Esophagus squamous epithelium (tissue), 5 donors: ENCODE results near the gene RAB27B. TPM values are rescaled to one million over a fixed set of nuclear protein-coding genes. Genes with fewer than 3 reads are reported as not detected.
A peak's percentile ranks its signal among the peaks of the same experiment; 100 is the strongest.

Experiments used
- DNase-seq: peaks from one replicate; lab custom pipeline; 2025; lab: John Stamatoyannopoulos, UW
- H3K27ac ChIP-seq, 4 donors: fragments of 200-600 bp; sonication (generic); one replicate each; pipeline ENCODE4 v1.5.1; 2016 to 2019; ENCODE audit warnings: mild to moderate bottlenecking in 1 of 4
- H3K27me3 ChIP-seq, 4 donors: fragments of 200-600 bp; sonication (generic); 1 replicate in 3 of 4; 2 replicates in 1 of 4; pipeline versions ENCODE4 v1.5.1 to v1.6.0; 2017 to 2021; ENCODE audit warnings: antibody characterized with exemption in 1 of 4
- H3K36me3 ChIP-seq, 3 donors: fragments of 200-600 bp; sonication (generic); one replicate each; pipeline ENCODE4 v1.5.1; 2016 to 2019
- H3K4me1 ChIP-seq, 3 donors: fragments of 200-600 bp; sonication (generic); one replicate each; pipeline ENCODE4 v1.5.1; 2017 to 2019
- H3K4me3 ChIP-seq, 4 donors: fragments of 200-600 bp; sonication (generic); 1 replicate in 3 of 4; 2 replicates in 1 of 4; pipeline ENCODE4 v1.5.1; 2016 to 2019; ENCODE audit warnings: mild to moderate bottlenecking in 2 of 4, moderate library complexity in 1 of 4
- H3K9me3 ChIP-seq, 3 donors: fragments of 200-600 bp; sonication (generic); one replicate each; pipeline ENCODE4 v1.5.1; 2016 to 2019
- CTCF ChIP-seq, 6 experiments: fragments of 450-650 bp in 4 of 6; fragments of 200-600 bp in 2 of 6; sonication (generic) in 2 of 6; IDR thresholded peaks; one replicate each; pipeline ENCODE4 v1.5.1; 2016 to 2019; ENCODE audit warnings: antibody characterized with exemption in 6 of 6, mild to moderate bottlenecking in 4 of 6, moderate library complexity in 4 of 6
- POLR2A ChIP-seq, 4 donors: fragments of 450-650 bp; IDR thresholded peaks; one replicate each; pipeline ENCODE4 v1.6.1; 2017; ENCODE audit warnings: antibody characterized with exemption in 4 of 4, mild to moderate bottlenecking in 4 of 4, moderate library complexity in 3 of 4
- WGBS, 2 donors: methylation state at CpG; one replicate each; pipeline ENCODE4 v1.1.5; 2018; 5-methylcytosine and 5-hydroxymethylcytosine counted together
- intact Hi-C: fragments of 100-400 bp; cut with DNase I; formaldehyde crosslinking; loops from one replicate; pipeline ENCODE4 v1.15.0; 2022
- total RNA-seq, 4 donors: library from RNA; depleted of rRNA; stranded (reverse); fragments of >200 nt; gene quantifications; one replicate each; pipeline ENCODE4 v1.1.0, GENCODE V29; 2016
- donor health status: DM: yes; HTN: yes; CAD: no.

RAB27B gene
- 10 to 100 TPM; 17.5 to 35.9 (median 32.1) TPM for total RNA-seq

- WGBS, 2 donors = 0 to 2% methylated on average over 6 to 9 of the region's 35 CpGs
- intact Hi-C loops = no loop called here
- TF ChIP-seq CTCF (IDR thresholded peaks at IDR 0.05) (no peak), POLR2A (IDR thresholded peaks at IDR 0.05) (peak in 3 of 4 donors; percentile 57 to 75 (median 74))
- Histone ChIP-seq H3K27ac (peak within 1 kb of the TSS; percentile 77 to 89 (median 86)), H3K4me3 (peak within 1 kb of the TSS; percentile 52 to 65 (median 56)), H3K36me3 (no peaks in the 10 kb centered on the region), H3K4me1 (peaks cover 0 to 43% (median 0%) of the 10 kb centered on the region in 3 donors), H3K27me3 (no peaks in the 10 kb centered on the region), H3K9me3 (peaks cover 0 to 7% (median 0%) of the 10 kb centered on the region in 3 donors)
- peak; percentile 11 for DNase-seq
Observed at GRCh38 chr18:54828281-54828881, at the start of gene RAB27B. RAB27B (plus strand) TSS chr18:54828477; CDS start chr18:54877586, 49,109 bp downstream.

- Histone ChIP-seq H3K4me3 (no peak overlapping the region), H3K9me3 (no peaks in the 10 kb centered on the region), H3K27me3 (no peaks in the 10 kb centered on the region), H3K27ac (no peak overlapping the region), H3K36me3 (no peaks in the 10 kb centered on the region), H3K4me1 (peaks cover 4 to 24% (median 7%) of the 10 kb centered on the region in 3 donors)
- TF ChIP-seq POLR2A (IDR thresholded peaks at IDR 0.05) = no peak
- TF ChIP-seq CTCF (IDR thresholded peaks at IDR 0.05) = no peak
- no peak for DNase-seq
- 79 to 85% methylated on average over 10 to 11 of the region's 11 CpGs for WGBS, 2 donors
- intact Hi-C loops = no loop called here
Observed at GRCh38 chr18:54780285-54780861, 47.9 kb upstream of the RAB27B start.

GRCh38 chr18:54780970-54781369 is 47.3 kb upstream of the RAB27B start:
- H3K27ac ChIP-seq = no peak overlapping the region
- no peaks in the 10 kb centered on the region for H3K9me3 ChIP-seq
- DNase-seq = no peak
- H3K4me1 ChIP-seq = peaks cover 1 to 18% (median 4%) of the 10 kb centered on the region in 3 donors
- H3K27me3 ChIP-seq = no peaks in the 10 kb centered on the region
- no peaks in the 10 kb centered on the region for H3K36me3 ChIP-seq
- intact Hi-C loops = no loop called here
- WGBS, 2 donors = 81 to 83% methylated on average over 2 of the region's 2 CpGs
- TF ChIP-seq POLR2A (IDR thresholded peaks at IDR 0.05) (no peak), CTCF (IDR thresholded peaks at IDR 0.05) (no peak)
- no peak overlapping the region for H3K4me3 ChIP-seq

GRCh38 chr18:54783139-54783538 is 45.1 kb upstream of the RAB27B start:
- Histone ChIP-seq H3K27me3 (no peaks in the 10 kb centered on the region), H3K27ac (no peak overlapping the region), H3K36me3 (no peaks in the 10 kb centered on the region), H3K4me1 (no peaks in the 10 kb centered on the region), H3K9me3 (no peaks in the 10 kb centered on the region), H3K4me3 (no peak overlapping the region)
- intact Hi-C loops = no loop called here
- no peak for DNase-seq
- 60 to 86% methylated on average over 1 of the region's 1 CpG for WGBS, 2 donors
- TF ChIP-seq POLR2A (IDR thresholded peaks at IDR 0.05) (no peak), CTCF (IDR thresholded peaks at IDR 0.05) (no peak)

- TF ChIP-seq POLR2A (IDR thresholded peaks at IDR 0.05) = no peak
- TF ChIP-seq CTCF (IDR thresholded peaks at IDR 0.05) = no peak
- WGBS, 2 donors = 81 to 93% methylated on average over 1 of the region's 1 CpG
- intact Hi-C loops = no loop called here
- DNase-seq = no peak
- no peak overlapping the region for H3K27ac ChIP-seq
- no peaks in the 10 kb centered on the region for H3K27me3 ChIP-seq
- H3K36me3 ChIP-seq = no peaks in the 10 kb centered on the region
- no peak overlapping the region for H3K4me3 ChIP-seq
- no peaks in the 10 kb centered on the region for H3K9me3 ChIP-seq
- H3K4me1 ChIP-seq = no peaks in the 10 kb centered on the region
Observed at GRCh38 chr18:54786206-54786605, 42.1 kb upstream of the RAB27B start.
